Peyer's patch (tissue), 4 donors: ENCODE measurements around the gene GLS.

Experiments used
- CTCF ChIP-seq, 6 experiments: fragments of 450-650 bp in 4 of 6; fragments of 200-600 bp in 2 of 6; sonication (generic) in 1 of 6; IDR thresholded peaks; one replicate each; pipeline ENCODE4 v1.5.1; 2017 to 2019; ENCODE audit warnings: antibody characterized with exemption in 6 of 6, mild to moderate bottlenecking in 3 of 6, moderate library complexity in 1 of 6
- POLR2A ChIP-seq, 2 donors: fragments of 450-650 bp; IDR thresholded peaks; one replicate each; pipeline ENCODE4 v1.5.1; 2017; ENCODE audit warnings: antibody characterized with exemption in 2 of 2, mild to moderate bottlenecking in 2 of 2, moderate library complexity in 2 of 2

- no peak for TF ChIP-seq CTCF (IDR thresholded peaks at IDR 0.05)
- TF ChIP-seq POLR2A (IDR thresholded peaks at IDR 0.05): no peak
Measured at GRCh38 chr2:190964170-190964795, 83.7 kb downstream of the GLS start.
